ENCODE data around the gene TANC1. TPM values are rescaled to one million over a fixed set of nuclear protein-coding genes. Genes with fewer than 3 reads are reported as not detected.

TANC1 gene
- total RNA-seq, 6 experiments from 2014 or later, result 22.4 to 27.7 (median 23.1) TPM

DNA sequence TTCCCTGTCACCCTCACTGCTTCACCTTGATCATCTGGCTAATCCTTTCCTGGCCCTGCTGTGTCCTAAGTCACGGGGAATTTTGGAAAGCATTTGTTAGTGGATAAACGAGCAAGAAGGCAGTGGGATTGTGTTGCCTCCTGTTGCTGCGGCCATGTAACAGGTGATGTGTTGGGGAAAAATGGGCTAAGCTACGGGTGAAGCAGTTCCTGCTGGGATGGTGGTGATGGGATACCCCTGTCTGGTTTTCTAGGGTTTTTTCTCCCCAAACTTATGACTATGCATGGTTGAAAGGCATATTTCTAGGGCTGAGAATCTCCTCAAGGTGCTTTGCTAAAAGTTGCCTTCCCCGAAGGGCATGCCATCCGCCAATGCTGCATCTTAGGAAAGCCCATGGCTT, 249.9 kb downstream of the TANC1 start:
- H3K36me3 Mint-ChIP-seq (ENCODE audit: low read depth), result peaks cover 14% of the 10 kb centered on the region
- H3K27ac Mint-ChIP-seq, result no peak overlapping the region
- H3K4me1 Mint-ChIP-seq (ENCODE audit: low read depth), result no peaks in the 10 kb centered on the region
- H3K27me3 Mint-ChIP-seq (ENCODE audit: insufficient read depth), result peaks cover 4% of the 10 kb centered on the region; the same call in 1 of the 2 replicates
- DNase-seq, result no peak
- no peak overlapping the region for H3K4me3 Mint-ChIP-seq
- no peaks in the 10 kb centered on the region for H3K9me3 Mint-ChIP-seq
- TF ChIP-seq, protein P1, sequence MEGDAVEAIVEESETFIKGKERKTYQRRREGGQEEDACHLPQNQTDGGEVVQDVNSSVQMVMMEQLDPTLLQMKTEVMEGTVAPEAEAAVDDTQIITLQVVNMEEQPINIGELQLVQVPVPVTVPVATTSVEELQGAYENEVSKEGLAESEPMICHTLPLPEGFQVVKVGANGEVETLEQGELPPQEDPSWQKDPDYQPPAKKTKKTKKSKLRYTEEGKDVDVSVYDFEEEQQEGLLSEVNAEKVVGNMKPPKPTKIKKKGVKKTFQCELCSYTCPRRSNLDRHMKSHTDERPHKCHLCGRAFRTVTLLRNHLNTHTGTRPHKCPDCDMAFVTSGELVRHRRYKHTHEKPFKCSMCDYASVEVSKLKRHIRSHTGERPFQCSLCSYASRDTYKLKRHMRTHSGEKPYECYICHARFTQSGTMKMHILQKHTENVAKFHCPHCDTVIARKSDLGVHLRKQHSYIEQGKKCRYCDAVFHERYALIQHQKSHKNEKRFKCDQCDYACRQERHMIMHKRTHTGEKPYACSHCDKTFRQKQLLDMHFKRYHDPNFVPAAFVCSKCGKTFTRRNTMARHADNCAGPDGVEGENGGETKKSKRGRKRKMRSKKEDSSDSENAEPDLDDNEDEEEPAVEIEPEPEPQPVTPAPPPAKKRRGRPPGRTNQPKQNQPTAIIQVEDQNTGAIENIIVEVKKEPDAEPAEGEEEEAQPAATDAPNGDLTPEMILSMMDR (IDR thresholded peaks at IDR 0.05), result no peak

DNA sequence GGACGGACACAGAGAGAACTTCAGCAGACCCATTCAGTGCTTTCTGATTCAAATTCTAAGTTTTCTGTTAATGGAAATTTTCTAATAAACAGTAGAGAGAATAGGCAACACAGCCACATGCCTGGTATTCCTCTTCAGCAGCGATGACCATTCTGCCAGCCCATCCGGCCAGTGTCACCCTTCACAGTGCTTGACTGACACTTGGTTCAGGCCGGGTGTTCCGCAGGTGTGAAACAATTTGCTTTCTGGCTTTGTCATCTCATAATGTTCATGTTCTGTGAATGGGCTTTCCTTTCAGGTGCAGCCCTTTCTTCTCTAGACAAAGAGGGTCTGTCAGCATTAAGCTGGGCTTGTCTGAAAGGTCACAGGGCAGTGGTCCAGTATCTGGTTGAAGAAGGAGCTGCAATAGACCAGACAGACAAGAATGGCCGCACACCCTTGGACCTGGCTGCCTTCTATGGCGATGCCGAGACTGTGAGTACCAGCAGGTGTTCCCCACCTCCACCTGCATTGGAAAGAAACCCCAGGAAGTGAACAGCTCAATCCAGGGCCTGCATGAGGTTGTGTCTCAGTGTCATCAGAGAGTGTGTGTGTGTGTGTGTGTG, 251.1 kb downstream of the TANC1 start:
- H3K36me3 Mint-ChIP-seq (ENCODE audit: low read depth), result peaks cover 18% of the 10 kb centered on the region
- no peaks in the 10 kb centered on the region; the same call in 1 of the 2 replicates for H3K27me3 Mint-ChIP-seq (ENCODE audit: insufficient read depth)
- no peak overlapping the region for H3K4me3 Mint-ChIP-seq
- H3K4me1 Mint-ChIP-seq (ENCODE audit: low read depth), result no peaks in the 10 kb centered on the region
- DNase-seq, result no peak
- TF ChIP-seq, protein P1 (IDR thresholded peaks at IDR 0.05), result no peak
- H3K9me3 Mint-ChIP-seq, result no peaks in the 10 kb centered on the region
- no peak overlapping the region for H3K27ac Mint-ChIP-seq

DNA sequence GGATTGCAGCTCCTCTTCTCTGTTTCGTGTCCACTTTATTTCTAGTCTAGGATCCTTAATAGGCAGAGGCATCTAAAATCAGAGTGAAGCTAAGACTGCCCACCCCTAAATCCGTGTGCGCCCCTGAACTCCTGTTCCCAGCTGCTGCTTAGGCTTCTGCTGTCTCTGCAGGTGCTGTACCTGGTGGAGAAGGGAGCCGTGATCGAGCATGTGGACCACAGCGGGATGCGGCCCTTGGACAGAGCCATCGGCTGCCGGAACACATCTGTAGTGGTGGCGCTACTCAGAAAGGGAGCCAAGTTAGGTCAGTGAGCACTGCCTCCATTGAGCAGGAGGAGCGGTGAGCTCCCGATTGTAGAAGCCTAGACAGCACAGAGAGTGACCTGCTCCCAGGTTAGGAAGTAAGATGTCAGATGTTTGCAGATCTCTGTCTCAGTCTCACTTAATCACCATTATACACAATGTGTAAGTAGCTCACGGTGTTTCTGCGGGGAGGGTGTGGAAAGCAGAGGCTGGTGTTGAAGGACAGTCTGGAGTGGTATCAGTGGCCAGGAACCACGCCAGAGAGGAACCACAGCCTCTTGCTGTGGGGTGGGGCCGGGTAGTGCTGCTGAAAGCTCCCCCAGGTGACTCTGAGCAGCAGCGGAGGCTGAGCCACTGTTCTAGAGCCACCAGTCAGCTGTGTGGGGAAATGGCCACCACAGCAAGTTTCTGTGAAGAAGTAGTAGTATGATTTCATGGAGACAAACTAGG, 255.8 kb downstream of the TANC1 start:
- H3K36me3 Mint-ChIP-seq (ENCODE audit: low read depth), result peaks cover 14% of the 10 kb centered on the region
- peaks cover 39% of the 10 kb centered on the region for H3K4me1 Mint-ChIP-seq (ENCODE audit: low read depth)
- H3K27me3 Mint-ChIP-seq (ENCODE audit: insufficient read depth), result no peaks in the 10 kb centered on the region
- H3K4me3 Mint-ChIP-seq, result no peak overlapping the region
- no peaks in the 10 kb centered on the region for H3K9me3 Mint-ChIP-seq
- H3K27ac Mint-ChIP-seq, result no peak overlapping the region
- TF ChIP-seq, protein P1 (IDR thresholded peaks at IDR 0.05), result no peak
- DNase-seq, result no peak

DNA sequence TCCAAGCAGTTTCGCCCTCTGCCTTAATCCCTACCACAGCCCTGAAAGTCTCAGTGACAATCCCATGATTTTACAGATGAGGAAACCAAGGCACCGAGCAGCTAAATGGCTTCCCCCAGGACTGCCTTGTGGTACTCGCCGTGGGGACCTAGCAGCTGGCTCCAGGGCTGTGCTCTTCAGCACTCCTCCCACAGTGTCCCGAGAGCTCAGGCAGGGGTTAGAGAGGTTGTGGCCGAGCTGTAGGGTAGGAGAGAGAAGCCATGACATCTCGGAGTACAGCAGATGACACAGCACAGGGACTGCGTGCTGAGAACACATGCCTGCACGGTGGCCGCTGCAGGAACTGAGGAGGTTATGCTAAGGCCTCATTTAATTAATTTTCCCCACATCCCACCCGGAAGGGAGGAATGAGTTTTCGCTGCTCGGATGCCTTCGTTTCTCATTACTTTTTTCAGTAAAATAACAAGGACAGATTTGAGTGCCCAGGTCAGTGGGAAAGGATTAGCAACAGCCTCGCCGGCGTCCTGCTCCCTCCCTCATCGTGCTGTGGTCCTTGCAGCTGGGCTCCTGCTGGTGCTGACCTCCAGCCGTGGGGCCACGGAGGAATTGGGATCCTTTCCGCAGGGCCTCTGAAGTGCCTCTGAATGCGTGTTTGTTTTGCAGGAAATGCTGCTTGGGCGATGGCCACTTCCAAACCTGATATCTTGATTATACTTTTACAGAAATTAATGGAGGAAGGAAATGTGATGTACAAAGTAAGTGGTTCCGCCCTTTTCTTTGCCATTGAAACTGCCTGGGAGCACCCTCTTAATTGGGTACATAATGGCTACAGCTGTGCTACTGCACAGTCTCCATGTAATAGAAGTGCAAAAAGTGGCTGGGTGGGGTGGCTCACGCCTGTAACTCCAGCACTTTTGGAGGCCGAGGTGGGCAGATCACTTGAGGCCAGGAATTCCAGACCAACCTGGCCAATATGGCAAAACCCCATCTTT, 256.9 kb downstream of the TANC1 start:
- Mint-ChIP-seq H3K4me3 (no peak overlapping the region), H3K27me3 (ENCODE audit: insufficient read depth) (no peaks in the 10 kb centered on the region), H3K36me3 (ENCODE audit: low read depth) (peaks cover 23% of the 10 kb centered on the region), H3K27ac (peak overlapping the region; percentile 86), H3K9me3 (no peaks in the 10 kb centered on the region), H3K4me1 (ENCODE audit: low read depth) (peaks cover 39% of the 10 kb centered on the region)
- TF ChIP-seq, protein P1 (IDR thresholded peaks at IDR 0.05), result no peak
- no peak for DNase-seq

DNA sequence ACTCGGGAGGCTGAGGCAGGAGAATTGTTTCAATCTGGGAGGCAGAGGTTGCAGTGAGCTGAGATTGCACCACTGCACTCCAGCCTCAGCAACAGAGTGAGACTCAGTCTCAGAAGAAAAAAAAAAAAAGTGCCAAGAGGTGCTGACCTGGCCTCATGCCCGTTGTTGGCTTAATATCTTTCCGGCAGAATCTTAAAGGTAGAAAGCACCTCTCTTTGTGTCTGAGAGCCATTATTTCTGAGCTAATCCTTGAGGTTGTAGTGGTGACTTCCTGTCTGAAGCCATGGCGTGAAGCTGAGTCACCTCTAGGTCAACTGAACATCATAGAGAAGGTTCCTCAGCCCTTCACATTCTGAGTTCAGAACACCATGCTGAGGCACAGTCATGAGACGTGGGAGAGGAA, 257.6 kb downstream of the TANC1 start:
- H3K36me3 Mint-ChIP-seq (ENCODE audit: low read depth), result peaks cover 24% of the 10 kb centered on the region
- no peak overlapping the region for H3K4me3 Mint-ChIP-seq
- peaks cover 39% of the 10 kb centered on the region for H3K4me1 Mint-ChIP-seq (ENCODE audit: low read depth)
- peak overlapping the region; percentile 86 for H3K27ac Mint-ChIP-seq
- H3K27me3 Mint-ChIP-seq (ENCODE audit: insufficient read depth), result no peaks in the 10 kb centered on the region
- DNase-seq, result peak; percentile 59
- TF ChIP-seq, protein P1 (IDR thresholded peaks at IDR 0.05), result no peak
- H3K9me3 Mint-ChIP-seq, result no peaks in the 10 kb centered on the region
